Renal cortex interstitium (tissue), 15 donors: Measurements from ENCODE around the gene ANO7. TPM values are rescaled to one million over a fixed set of nuclear protein-coding genes. Genes with fewer than 3 reads are reported as not detected.

Experiments used
- DNase-seq, 11 donors: peaks; one replicate each; pipeline ENCODE4 v3.0.0-alpha.2; 2013; ENCODE audit warnings: low read depth in 9 of 11, low spot score in 4 of 11; ENCODE audit errors: extremely low read depth in 1 of 11
- long read RNA-seq, 16 experiments: transcript quantifications; one replicate each; lab custom pipeline, GENCODE V29; 2026
- polyA plus RNA-seq, 3 donors: library from polyadenylated mRNA; unstranded; fragments of 120-200 nt; gene quantifications; one replicate each; pipeline ENCODE4 v1.2.1, GENCODE V29; 2013; ENCODE audit not compliant: insufficient read length in 3 of 3

The ANO7 gene
- 1 to 10 TPM; 1.7 to 3.8 (median 1.9) TPM for polyA plus RNA-seq
- long read RNA-seq, donor 1: 0 reads
- long read RNA-seq, donor 2, partial matches to known transcripts: 0 of 1 reads
- long read RNA-seq, donor 2, other reads (novel, unspliced or antisense): 0 of 1 reads
- long read RNA-seq, donor 3, partial matches to known transcripts: 0 of 1 reads
- long read RNA-seq, donor 3, other reads (novel, unspliced or antisense): 0 of 1 reads
- long read RNA-seq, donor 4, partial matches to known transcripts: 356 of 364 reads
- long read RNA-seq, donor 4, other reads (novel, unspliced or antisense): 6 of 364 reads
- long read RNA-seq, donor 5: 0 reads
- long read RNA-seq, donor 6, partial matches to known transcripts: 0 of 1 reads
- long read RNA-seq, donor 6, other reads (novel, unspliced or antisense): 0 of 1 reads
- long read RNA-seq, donor 7, partial matches to known transcripts: 281 of 347 reads
- long read RNA-seq, donor 7, other reads (novel, unspliced or antisense): 66 of 347 reads
- long read RNA-seq, donor 8, partial matches to known transcripts: 466 of 478 reads
- long read RNA-seq, donor 8, other reads (novel, unspliced or antisense): 12 of 478 reads
- long read RNA-seq, donor 9, partial matches to known transcripts: 346 of 347 reads
- long read RNA-seq, donor 9, other reads (novel, unspliced or antisense): 0 of 347 reads
- long read RNA-seq, donor 10: 0 reads
- long read RNA-seq, donor 11, partial matches to known transcripts: 340 of 346 reads
- long read RNA-seq, donor 11, other reads (novel, unspliced or antisense): 5 of 346 reads
- long read RNA-seq, donor 12: 0 reads
- long read RNA-seq, donor 13, partial matches to known transcripts: 616 of 626 reads
- long read RNA-seq, donor 13, other reads (novel, unspliced or antisense): 7 of 626 reads
- long read RNA-seq, donor 14: 0 reads
- long read RNA-seq, donor 15, partial matches to known transcripts: 0 of 1 reads
- long read RNA-seq, donor 15, other reads (novel, unspliced or antisense): 0 of 1 reads
- long read RNA-seq, donor 16, partial matches to known transcripts: 0 of 2 reads
- long read RNA-seq, donor 16, other reads (novel, unspliced or antisense): 0 of 2 reads

DNA sequence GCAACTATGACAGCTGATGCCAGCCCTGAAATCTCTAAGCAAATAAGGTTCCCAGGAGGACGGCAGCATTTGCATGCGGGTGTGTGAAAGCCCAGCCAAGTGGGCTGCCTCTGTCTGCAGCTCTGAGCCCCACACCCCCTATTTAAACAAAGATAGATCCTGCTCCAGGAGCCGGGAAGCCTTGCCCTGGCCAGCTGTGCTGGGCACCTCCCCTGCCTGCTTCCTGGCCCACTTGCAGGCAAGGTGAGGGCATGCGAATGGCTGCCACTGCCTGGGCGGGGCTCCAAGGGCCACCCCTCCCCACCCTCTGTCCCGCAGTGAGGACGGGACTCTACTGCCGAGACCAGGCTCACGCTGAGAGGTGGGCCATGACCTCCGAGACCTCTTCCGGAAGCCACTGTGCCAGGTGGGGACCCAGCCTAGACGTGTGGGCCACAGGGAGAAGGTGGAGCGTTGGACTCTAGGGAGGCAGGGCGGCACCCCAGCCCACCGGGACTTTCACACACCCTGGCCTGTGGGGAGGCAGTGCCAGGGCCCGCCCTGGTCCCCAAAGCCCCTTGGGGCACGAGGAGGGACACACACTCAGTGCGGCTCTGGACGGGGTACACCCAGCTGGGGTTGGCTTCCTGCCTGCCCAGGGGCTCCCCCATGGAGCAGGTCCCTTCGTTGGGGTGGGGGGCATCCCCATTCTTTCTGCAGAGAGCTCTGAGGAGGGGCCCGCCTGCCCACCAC is at the start of gene ANO7:
ANO7 (plus strand) TSS at position 317 of the 732 bp plus-strand sequence. CDS start 1,387 bp downstream, outside the sequence.
- DNase-seq: no peak

- no peak for DNase-seq
Measured at GRCh38 chr2:241139531-241140444, 48.7 kb upstream of the ANO7 start.

- DNase-seq: no peak
Measured at GRCh38 chr2:241140445-241140840, 48.0 kb upstream of the ANO7 start.

DNA sequence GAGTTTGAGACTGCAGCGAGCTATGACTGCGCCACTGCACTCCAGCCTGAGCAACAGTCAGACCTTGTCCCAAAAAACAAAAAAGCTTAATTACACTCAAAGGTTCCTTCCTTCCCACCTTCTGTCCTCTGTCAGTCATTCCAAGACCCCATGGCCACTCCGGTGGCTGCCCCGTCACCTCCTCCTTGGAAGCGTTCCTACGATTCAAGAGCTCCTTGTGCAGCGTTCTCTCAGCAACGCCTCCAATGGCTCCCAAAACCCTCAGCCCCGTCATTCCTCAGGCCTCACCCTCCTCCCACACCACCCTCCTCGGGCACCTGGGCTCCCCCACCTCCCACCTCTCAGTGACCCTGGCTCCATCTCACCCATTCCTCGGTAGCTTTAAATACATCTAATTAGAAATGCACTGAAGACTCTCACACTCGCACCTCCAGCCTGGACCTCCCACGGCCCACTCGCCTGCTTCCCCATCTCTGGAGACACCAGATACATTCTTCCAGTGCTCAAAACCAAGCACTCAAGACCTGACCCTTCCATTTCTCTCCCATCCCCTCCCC is 47.2 kb upstream of the ANO7 start:
- no peak for DNase-seq

DNA sequence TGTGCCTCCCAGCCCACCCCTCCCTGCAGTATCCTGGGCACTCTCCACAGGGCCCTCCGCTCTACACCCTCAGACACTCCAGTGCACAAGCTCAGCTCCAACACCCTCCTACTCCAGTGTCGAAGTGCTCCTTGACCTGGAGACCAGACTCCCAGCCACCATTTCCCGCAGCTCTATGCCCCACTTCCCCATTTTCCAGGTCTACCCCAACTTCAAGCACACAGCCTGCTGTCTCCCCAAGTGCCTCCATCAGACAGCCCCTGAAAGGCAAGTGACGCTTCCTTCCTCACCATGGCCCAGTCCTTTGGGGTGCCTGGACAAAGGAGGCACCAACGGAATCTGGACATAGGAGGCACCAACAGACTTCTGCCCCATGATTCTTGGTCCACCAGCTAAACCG is 46.4 kb upstream of the ANO7 start:
- DNase-seq: no peak

DNA sequence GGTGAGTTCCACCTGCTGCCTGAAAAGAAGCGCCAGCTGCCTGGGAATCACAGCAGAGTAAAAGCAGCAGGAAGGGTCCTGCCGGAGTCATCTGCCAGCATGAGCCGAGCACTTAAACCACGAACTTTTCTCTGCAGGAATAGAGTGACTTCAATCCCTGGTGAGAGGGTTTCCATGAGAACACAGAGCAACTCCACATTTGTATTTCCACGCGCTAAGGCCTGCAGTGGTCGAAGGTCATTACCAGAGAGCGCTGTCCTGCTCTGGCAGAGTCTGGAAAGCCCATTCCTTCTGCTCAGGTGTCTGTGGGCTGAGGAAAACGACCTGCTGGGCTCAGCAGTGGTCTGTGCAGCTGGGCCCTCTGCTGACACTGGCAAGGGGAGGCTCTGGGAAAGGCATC is 45.9 kb upstream of the ANO7 start:
- no peak for DNase-seq

- no peak for DNase-seq
Measured at GRCh38 chr2:241146286-241146685, 42.2 kb upstream of the ANO7 start.

- DNase-seq: no peak
Measured at GRCh38 chr2:241147336-241147735, 41.1 kb upstream of the ANO7 start.

- DNase-seq: no peak
Measured at GRCh38 chr2:241148239-241148638, 40.2 kb upstream of the ANO7 start.

GRCh38 chr2:241148891-241149674 is 39.4 kb upstream of the ANO7 start, which contains the start of gene PASK:
Gene PASK, minus strand, starts transcription at chr2:241149472. Its CDS starts 6,440 bp downstream, at chr2:241143032.
- peak; percentile 79 to 95 (median 90) for DNase-seq

- DNase-seq: no peak
Measured at GRCh38 chr2:241149675-241149924, 38.9 kb upstream of the ANO7 start.

DNA sequence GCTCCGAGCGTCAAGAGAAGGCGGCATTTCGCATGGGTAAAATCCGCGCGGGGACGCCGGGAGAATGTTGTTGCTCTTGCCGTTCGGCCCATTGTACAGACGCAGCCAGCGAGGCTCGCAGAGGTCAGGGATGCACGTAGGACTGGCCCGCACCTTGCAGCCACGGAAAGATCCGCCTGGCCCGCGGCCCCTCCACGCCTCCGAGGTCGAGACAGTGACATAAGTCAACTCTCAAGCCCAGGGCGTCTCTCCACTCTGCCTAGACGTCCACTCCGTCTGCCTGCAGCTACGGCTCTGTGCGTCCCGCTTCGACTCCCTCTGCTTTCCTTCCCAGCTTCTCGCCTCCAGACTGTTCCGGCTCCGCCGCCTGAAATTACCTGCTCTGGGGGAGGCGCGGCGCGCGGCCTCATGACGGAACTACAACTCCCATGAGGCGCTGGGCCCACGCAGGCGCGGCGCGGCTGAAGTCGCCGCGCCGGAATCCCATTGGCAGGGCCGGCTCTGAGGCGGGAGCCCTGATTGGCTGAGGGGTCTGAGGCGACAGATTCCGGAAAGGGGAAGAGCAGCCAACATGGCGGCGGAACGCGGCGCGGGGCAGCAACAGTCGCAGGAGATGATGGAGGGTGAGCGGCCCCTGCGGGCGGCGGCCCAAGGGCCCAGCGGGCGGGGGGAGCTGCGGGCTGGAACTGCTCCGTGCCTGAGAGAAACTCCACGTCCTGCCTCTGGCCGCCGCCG is 38.4 kb upstream of the ANO7 start, which contains the start of gene PPP1R7:
PPP1R7 (plus strand) TSS at position 543 of the 735 bp plus-strand sequence; CDS start at position 572, 29 bp downstream.
- peak in 10 of 11 donors; percentile 86 to 93 (median 90) for DNase-seq

GRCh38 chr2:241150660-241151530 is 37.6 kb upstream of the ANO7 start:
- peak in 1 of 11 donors; percentile 25 for DNase-seq

- DNase-seq: no peak
Measured at GRCh38 chr2:241151934-241152660, 36.4 kb upstream of the ANO7 start.

GRCh38 chr2:241153616-241154015 is 34.9 kb upstream of the ANO7 start:
- DNase-seq: no peak
